Measurements from ENCODE around the gene PLEKHH1.
"Not testable (repeated sequence)": the region's sequence is repeated elsewhere in the genome, so short reads cannot be mapped to it uniquely, and the experiment has no call there.

Gene PLEKHH1

GRCh38 chr14:67602076-67602475 lies 69.0 kb downstream of the PLEKHH1 start:
- no peaks in the 10 kb centered on the region for H3K36me3 ChIP-seq (ENCODE audit: control insufficient read depth, insufficient read depth, low read length)

GRCh38 chr14:67602995-67603545 lies 70.0 kb downstream of the PLEKHH1 start:
- H3K36me3 ChIP-seq (ENCODE audit: control insufficient read depth, insufficient read depth, low read length) = no peaks in the 10 kb centered on the region
- H3K4me1 ChIP-seq (ENCODE audit: control insufficient read depth, insufficient read depth, low read length) = peaks cover 8% of the 10 kb centered on the region
- no peaks in the 10 kb centered on the region for H3K27me3 ChIP-seq (ENCODE audit: control insufficient read depth, insufficient read depth, low read length)
- H3K9ac ChIP-seq (ENCODE audit: low read length) = no peak overlapping the region
- H3K9me3 ChIP-seq (ENCODE audit: control insufficient read depth, low read length) = no peaks in the 10 kb centered on the region
- H3K4me3 ChIP-seq (ENCODE audit: low read length) = no peak overlapping the region

More at GRCh38 chr14:67602076-67602475, 69.0 kb downstream of the PLEKHH1 start:
- Histone ChIP-seq H3K9me3 (ENCODE audit: control insufficient read depth, low read length) (no peaks in the 10 kb centered on the region), H3K4me3 (ENCODE audit: low read length) (no peak overlapping the region), H3K27me3 (ENCODE audit: control insufficient read depth, insufficient read depth, low read length) (no peaks in the 10 kb centered on the region), H3K9ac (ENCODE audit: low read length) (no peak overlapping the region), H3K4me1 (ENCODE audit: control insufficient read depth, insufficient read depth, low read length) (peaks cover 9% of the 10 kb centered on the region)

GRCh38 chr14:67607646-67608045 lies 74.6 kb downstream of the PLEKHH1 start:
- Histone ChIP-seq H3K27me3 (ENCODE audit: control insufficient read depth, insufficient read depth, low read length) (no peaks in the 10 kb centered on the region), H3K4me1 (ENCODE audit: control insufficient read depth, insufficient read depth, low read length) (no peaks in the 10 kb centered on the region), H3K9ac (ENCODE audit: low read length) (no peak overlapping the region), H3K9me3 (ENCODE audit: control insufficient read depth, low read length) (no peaks in the 10 kb centered on the region), H3K4me3 (ENCODE audit: low read length) (no peak overlapping the region), H3K36me3 (ENCODE audit: control insufficient read depth, insufficient read depth, low read length) (no peaks in the 10 kb centered on the region)

DNA sequence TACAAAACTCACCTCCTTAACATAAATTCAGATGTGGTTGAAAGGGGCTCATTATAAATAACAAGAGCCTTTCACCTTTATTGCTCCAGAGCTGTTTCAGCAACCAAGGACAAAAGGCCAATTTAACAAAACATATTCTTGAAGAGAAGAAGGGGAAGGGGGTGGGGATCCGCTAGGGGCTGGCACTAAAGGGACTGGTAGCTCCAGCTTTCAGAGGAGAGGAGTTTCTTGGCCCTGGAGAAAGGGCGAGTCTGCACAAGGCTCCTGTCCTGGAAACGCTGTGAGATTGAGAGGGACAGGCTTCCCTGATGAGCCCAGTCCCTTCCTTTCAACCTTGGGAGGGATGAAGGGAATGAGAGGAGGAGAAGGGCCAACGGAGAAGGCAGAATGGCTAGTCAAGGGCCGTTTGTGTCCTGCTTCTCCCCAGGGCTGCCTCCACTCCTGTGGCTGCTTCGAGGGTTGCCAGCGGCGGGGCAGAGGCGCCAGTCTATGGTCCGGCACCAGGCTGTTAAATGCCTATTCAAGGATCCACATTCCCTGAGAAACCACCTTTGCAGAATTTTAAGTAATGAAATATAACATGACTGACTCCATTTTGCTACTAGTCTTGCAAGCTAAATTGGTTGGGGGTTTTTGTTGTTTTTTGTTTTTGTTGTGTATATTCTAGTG lies 76.7 kb downstream of the PLEKHH1 start:
- H3K9ac ChIP-seq (ENCODE audit: low read length) = no peak overlapping the region
- H3K4me3 ChIP-seq (ENCODE audit: low read length) = no peak overlapping the region
- no peaks in the 10 kb centered on the region for H3K9me3 ChIP-seq (ENCODE audit: control insufficient read depth, low read length)
- H3K4me1 ChIP-seq (ENCODE audit: control insufficient read depth, insufficient read depth, low read length) = no peaks in the 10 kb centered on the region
- no peaks in the 10 kb centered on the region for H3K36me3 ChIP-seq (ENCODE audit: control insufficient read depth, insufficient read depth, low read length)
- no peaks in the 10 kb centered on the region for H3K27me3 ChIP-seq (ENCODE audit: control insufficient read depth, insufficient read depth, low read length)

DNA sequence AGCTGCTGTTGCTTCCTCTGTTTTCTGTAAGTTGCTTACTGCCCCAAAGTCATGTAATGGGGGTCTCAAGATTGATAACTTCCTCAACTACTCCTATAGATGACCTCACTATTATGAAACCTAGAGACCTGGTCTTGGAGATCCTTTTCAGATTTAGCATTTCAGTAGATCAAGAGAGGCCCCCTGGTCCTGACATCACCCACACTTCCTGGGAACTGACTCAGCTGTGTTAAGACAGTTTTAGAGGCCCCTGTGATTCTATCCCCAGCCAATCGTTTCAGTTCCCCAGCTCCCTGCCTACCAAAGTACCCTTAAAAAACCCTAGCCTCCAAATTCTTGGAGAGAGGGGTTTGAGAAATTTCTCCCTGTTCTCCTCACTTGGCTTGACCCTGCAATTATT lies 77.4 kb downstream of the PLEKHH1 start:
- no peaks in the 10 kb centered on the region for H3K27me3 ChIP-seq (ENCODE audit: control insufficient read depth, insufficient read depth, low read length)
- H3K36me3 ChIP-seq (ENCODE audit: control insufficient read depth, insufficient read depth, low read length) = no peaks in the 10 kb centered on the region
- no peaks in the 10 kb centered on the region for H3K9me3 ChIP-seq (ENCODE audit: control insufficient read depth, low read length)
- no peak overlapping the region for H3K9ac ChIP-seq (ENCODE audit: low read length)
- H3K4me3 ChIP-seq (ENCODE audit: low read length) = no peak overlapping the region
- no peaks in the 10 kb centered on the region for H3K4me1 ChIP-seq (ENCODE audit: control insufficient read depth, insufficient read depth, low read length)

- no peak overlapping the region for H3K4me3 ChIP-seq (ENCODE audit: low read length)
- no peak overlapping the region for H3K9ac ChIP-seq (ENCODE audit: low read length)
- no peaks in the 10 kb centered on the region for H3K9me3 ChIP-seq (ENCODE audit: control insufficient read depth, low read length)
- H3K4me1 ChIP-seq (ENCODE audit: control insufficient read depth, insufficient read depth, low read length) = peaks cover 9% of the 10 kb centered on the region
- H3K36me3 ChIP-seq (ENCODE audit: control insufficient read depth, insufficient read depth, low read length) = no peaks in the 10 kb centered on the region
- no peaks in the 10 kb centered on the region for H3K27me3 ChIP-seq (ENCODE audit: control insufficient read depth, insufficient read depth, low read length)
Measured at GRCh38 chr14:67618617-67619063, 85.5 kb downstream of the PLEKHH1 start.

GRCh38 chr14:67619446-67620216 lies 86.5 kb downstream of the PLEKHH1 start, which contains the start of gene ARG2:
TSS of gene ARG2 (plus strand) at chr14:67619920. CDS start at chr14:67619978, 58 bp downstream.
- Histone ChIP-seq H3K9ac (ENCODE audit: low read length) (peak within 1 kb of the TSS; percentile 80), H3K4me1 (ENCODE audit: control insufficient read depth, insufficient read depth, low read length) (peaks cover 9% of the 10 kb centered on the region), H3K9me3 (ENCODE audit: control insufficient read depth, low read length) (no peaks in the 10 kb centered on the region), H3K4me3 (ENCODE audit: low read length) (peak within 1 kb of the TSS; percentile 77), H3K27me3 (ENCODE audit: control insufficient read depth, insufficient read depth, low read length) (no peaks in the 10 kb centered on the region), H3K36me3 (ENCODE audit: control insufficient read depth, insufficient read depth, low read length) (no peaks in the 10 kb centered on the region)

- peak overlapping the region; percentile 80 for H3K9ac ChIP-seq (ENCODE audit: low read length)
- H3K4me3 ChIP-seq (ENCODE audit: low read length) = peak overlapping the region; percentile 77
Measured at GRCh38 chr14:67620217-67620785, 87.2 kb downstream of the PLEKHH1 start.

GRCh38 chr14:67622675-67623074 lies 89.6 kb downstream of the PLEKHH1 start:
- H3K9ac ChIP-seq (ENCODE audit: low read length) = no peak overlapping the region
- H3K9me3 ChIP-seq (ENCODE audit: control insufficient read depth, low read length) = no peaks in the 10 kb centered on the region
- no peaks in the 10 kb centered on the region for H3K36me3 ChIP-seq (ENCODE audit: control insufficient read depth, insufficient read depth, low read length)
- no peaks in the 10 kb centered on the region for H3K27me3 ChIP-seq (ENCODE audit: control insufficient read depth, insufficient read depth, low read length)
- H3K4me1 ChIP-seq (ENCODE audit: control insufficient read depth, insufficient read depth, low read length) = peaks cover 9% of the 10 kb centered on the region
- no peak overlapping the region for H3K4me3 ChIP-seq (ENCODE audit: low read length)

More at GRCh38 chr14:67620217-67620785, 87.2 kb downstream of the PLEKHH1 start:
- Histone ChIP-seq H3K27me3 (ENCODE audit: control insufficient read depth, insufficient read depth, low read length) (no peaks in the 10 kb centered on the region), H3K9me3 (ENCODE audit: control insufficient read depth, low read length) (no peaks in the 10 kb centered on the region), H3K4me1 (ENCODE audit: control insufficient read depth, insufficient read depth, low read length) (peaks cover 9% of the 10 kb centered on the region), H3K36me3 (ENCODE audit: control insufficient read depth, insufficient read depth, low read length) (no peaks in the 10 kb centered on the region)

- Histone ChIP-seq H3K27me3 (ENCODE audit: control insufficient read depth, insufficient read depth, low read length) (no peaks in the 10 kb centered on the region), H3K9me3 (ENCODE audit: control insufficient read depth, low read length) (no peaks in the 10 kb centered on the region), H3K36me3 (ENCODE audit: control insufficient read depth, insufficient read depth, low read length) (no peaks in the 10 kb centered on the region), H3K4me1 (ENCODE audit: control insufficient read depth, insufficient read depth, low read length) (peaks cover 9% of the 10 kb centered on the region), H3K9ac (ENCODE audit: low read length) (no peak overlapping the region), H3K4me3 (ENCODE audit: low read length) (no peak overlapping the region)
Measured at GRCh38 chr14:67623114-67623513, 90.0 kb downstream of the PLEKHH1 start.

- H3K27me3 ChIP-seq (ENCODE audit: control insufficient read depth, insufficient read depth, low read length); H3K9me3 ChIP-seq (ENCODE audit: control insufficient read depth, low read length); H3K9ac ChIP-seq (ENCODE audit: low read length); H3K36me3 ChIP-seq (ENCODE audit: control insufficient read depth, insufficient read depth, low read length); H3K4me3 ChIP-seq (ENCODE audit: low read length); H3K4me1 ChIP-seq (ENCODE audit: control insufficient read depth, insufficient read depth, low read length): not testable (repeated sequence)
Measured at GRCh38 chr14:67626131-67626530, 93.0 kb downstream of the PLEKHH1 start.

DNA sequence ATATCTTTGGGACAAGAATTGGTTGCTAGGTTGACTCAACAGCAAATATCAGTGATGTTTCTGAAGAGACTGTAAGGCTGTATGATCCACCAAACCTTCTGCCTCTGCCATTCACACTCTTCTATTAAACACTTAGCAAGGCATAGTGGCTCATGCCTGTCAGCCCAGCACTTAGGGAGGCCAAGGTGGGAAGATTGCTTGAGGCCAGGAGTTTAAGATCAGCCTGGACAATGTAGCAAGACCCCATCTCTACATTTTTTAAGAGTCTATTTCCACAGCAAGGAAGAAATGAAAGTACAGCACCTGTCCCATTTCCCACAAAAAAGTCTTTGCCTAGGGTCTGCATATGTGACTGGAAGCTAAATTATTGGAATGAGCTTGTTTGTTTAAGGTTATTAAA lies 94.4 kb downstream of the PLEKHH1 start:
- Histone ChIP-seq H3K4me3 (ENCODE audit: low read length) (no peak overlapping the region), H3K4me1 (ENCODE audit: control insufficient read depth, insufficient read depth, low read length) (no peaks in the 10 kb centered on the region)

More for the DNA sequence above, 94.4 kb downstream of the PLEKHH1 start:
- H3K9me3 ChIP-seq (ENCODE audit: control insufficient read depth, low read length) = no peaks in the 10 kb centered on the region
- no peaks in the 10 kb centered on the region for H3K36me3 ChIP-seq (ENCODE audit: control insufficient read depth, insufficient read depth, low read length)
- no peak overlapping the region for H3K9ac ChIP-seq (ENCODE audit: low read length)
- H3K27me3 ChIP-seq (ENCODE audit: control insufficient read depth, insufficient read depth, low read length) = no peaks in the 10 kb centered on the region
